Measurements from ENCODE around the gene ERCC1. TPM values are rescaled to one million over a fixed set of nuclear protein-coding genes. Genes with fewer than 3 reads are reported as not detected.

ERCC1 gene
- total and polyA plus RNA-seq, 2 of the 13 experiments (the other 11 are each of a cell fraction or from before 2014, with no cell fraction given): 40.0 to 66.4 TPM

- peak; percentile 70; the same call in 1 of the 2 replicates for TF ChIP-seq ZNF607 (CRISPR knock-in tag; IDR thresholded peaks at IDR 0.05; ENCODE audit: borderline replicate concordance)
- no peak for TF ChIP-seq ZBTB40 (IDR thresholded peaks at IDR 0.05)
- TF ChIP-seq ZBTB40 (CRISPR knock-in tag; IDR thresholded peaks at IDR 0.05): peak; percentile 39; the same call in 1 of the 2 replicates
- TF ChIP-seq GATAD2A (CRISPR knock-in tag; IDR thresholded peaks at IDR 0.05): peak; percentile 84
- peak; percentile 88 for TF ChIP-seq ZBTB7B (CRISPR knock-in tag; IDR thresholded peaks at IDR 0.05)
- peak; percentile 41 for TF ChIP-seq FOXA3 (CRISPR knock-in tag; IDR thresholded peaks at IDR 0.05)
- TF ChIP-seq ZKSCAN8 (CRISPR knock-in tag; IDR thresholded peaks at IDR 0.05; ENCODE audit: borderline replicate concordance): peak; percentile 56; the same call in 1 of the 2 replicates
- TF ChIP-seq HHEX (CRISPR knock-in tag; IDR thresholded peaks at IDR 0.05): no peak
- no peak for TF ChIP-seq ZNF737 (CRISPR knock-in tag; IDR thresholded peaks at IDR 0.05; ENCODE audit: borderline replicate concordance)
- peak; percentile 28; the same call in 1 of the 2 replicates for TF ChIP-seq ZNF318 (CRISPR knock-in tag; IDR thresholded peaks at IDR 0.05)
Measured at GRCh38 chr19:45455707-45456499, 32.2 kb upstream of the ERCC1 start (continued).
